SIG-M5 (cell line): ENCODE data around the gene GTF2IRD1.
"Not testable (repeated sequence)": the region's sequence is repeated elsewhere in the genome, so short reads cannot be mapped to it uniquely, and the experiment has no call there.

ENCODE experiments used
- DNase-seq: peaks from one replicate; lab custom pipeline; 2025; lab: John Stamatoyannopoulos, UW

GTF2IRD1 gene

GRCh38 chr7:74516214-74516613 is 62.5 kb downstream of the GTF2IRD1 start:
- DNase-seq: no peak

GRCh38 chr7:74518041-74518440 is 64.3 kb downstream of the GTF2IRD1 start:
- no peak for DNase-seq

GRCh38 chr7:74518654-74519053 is 64.9 kb downstream of the GTF2IRD1 start:
- no peak for DNase-seq

- DNase-seq: no peak
Observed at GRCh38 chr7:74519395-74519794, 65.7 kb downstream of the GTF2IRD1 start.

DNA sequence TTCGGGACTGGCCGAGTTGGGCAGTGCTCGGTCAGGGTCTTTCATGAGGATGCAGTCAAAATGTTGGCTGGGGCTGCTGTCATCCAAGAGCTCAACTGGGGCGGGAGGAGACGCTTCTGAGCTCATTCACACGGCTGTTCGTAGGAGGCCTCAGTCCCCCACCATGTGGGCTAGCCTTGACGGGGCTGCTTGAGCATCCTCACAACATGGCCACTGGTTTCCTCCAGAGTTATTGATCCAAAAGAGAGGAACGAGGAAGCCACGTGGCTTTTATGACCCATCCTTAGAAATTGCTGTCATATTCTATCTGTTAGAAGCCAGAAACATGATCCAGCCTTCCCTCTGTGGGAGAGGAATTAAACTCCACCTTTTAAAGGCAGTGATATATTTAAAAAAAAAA is 68.1 kb downstream of the GTF2IRD1 start:
- no peak for DNase-seq

DNA sequence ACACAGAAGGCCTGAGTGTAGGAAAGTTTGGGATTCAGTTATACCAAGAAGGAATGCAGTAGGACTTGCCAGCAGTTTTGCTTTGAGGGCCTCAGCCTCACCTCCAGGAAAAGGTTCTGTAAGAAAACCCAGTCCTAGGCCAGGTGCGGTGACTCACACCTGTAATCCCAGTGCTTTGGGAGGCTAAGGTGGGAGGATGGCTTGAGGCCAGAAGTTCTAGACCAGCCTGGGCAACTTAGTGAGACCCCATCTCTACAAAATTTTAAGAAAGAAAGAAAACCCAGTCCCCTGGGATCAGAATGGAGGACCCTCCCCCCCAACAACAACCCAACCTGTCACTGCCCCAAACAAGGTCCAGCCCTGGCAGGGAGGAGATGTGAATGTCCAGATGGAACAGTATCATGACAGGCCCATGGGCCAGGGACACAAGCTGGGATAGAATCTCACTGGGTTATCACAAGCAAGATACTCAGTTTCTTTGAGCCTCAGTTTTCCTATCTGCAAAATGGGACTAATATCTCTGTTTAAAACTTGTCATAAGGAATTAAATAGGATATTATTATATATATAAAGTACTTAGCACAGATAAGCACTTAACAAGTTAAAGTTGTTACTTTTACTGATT is 68.7 kb downstream of the GTF2IRD1 start:
- DNase-seq: no peak

- DNase-seq: no peak
Observed at GRCh38 chr7:74523015-74523414, 69.3 kb downstream of the GTF2IRD1 start.

DNA sequence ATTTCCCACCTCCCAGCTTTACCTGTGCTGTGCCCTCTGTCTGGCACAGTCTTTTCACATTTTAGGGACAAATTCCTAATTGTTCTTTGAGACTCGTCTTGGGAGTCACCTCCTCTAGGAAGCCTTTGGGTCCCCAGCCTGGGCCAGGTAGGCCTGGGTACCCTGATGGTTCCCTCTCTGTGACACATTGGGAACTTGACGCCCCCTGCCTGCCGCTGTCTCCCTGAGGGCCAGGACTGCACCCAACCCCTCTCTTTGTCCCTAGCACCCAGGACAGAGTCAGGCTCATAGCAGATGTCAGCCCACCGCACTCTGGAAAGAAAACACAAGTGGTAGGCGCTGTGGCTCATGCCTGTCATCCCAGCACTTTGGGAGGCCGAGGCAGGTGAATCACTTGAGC is 71.4 kb downstream of the GTF2IRD1 start:
- no peak for DNase-seq

DNA sequence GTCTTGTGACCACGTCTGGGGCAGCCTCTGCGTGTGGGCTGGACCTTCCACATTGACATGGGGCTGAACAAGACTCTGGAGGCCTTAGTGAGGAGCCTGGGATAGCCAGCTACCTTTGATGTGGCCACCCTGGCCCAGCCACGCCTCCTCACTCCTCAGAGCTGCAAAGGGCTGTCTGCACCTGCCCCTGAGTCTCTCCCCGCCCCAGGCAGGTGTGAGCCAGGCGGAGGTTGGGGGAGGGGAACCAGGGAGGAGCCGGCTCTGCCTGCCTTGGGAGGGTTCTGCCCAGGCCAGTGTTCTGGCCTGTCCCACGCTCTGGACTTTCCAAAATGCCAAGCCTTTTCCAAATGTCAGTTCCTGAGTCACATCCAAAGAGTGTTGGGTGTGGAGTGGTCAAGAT is 72.2 kb downstream of the GTF2IRD1 start:
- no peak for DNase-seq

DNA sequence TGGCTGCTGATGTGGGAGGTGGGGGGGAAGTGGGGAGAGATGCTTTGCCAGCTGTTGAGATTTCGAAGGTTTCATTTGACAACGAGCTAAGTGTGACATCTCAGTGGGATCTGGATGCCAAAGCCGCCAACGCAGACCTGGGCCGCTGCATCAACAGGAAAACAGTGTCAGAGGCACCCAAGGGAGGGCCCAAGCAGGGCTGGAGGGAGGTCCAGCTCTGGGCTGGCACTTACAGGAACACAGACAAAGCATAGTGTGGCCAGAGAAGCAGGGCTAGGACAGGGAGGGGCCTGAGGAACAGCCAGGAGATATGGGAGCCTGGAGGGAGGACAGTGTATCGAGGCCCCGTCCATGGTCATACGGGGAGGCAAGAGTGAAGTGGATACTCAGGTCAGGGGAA is 73.1 kb downstream of the GTF2IRD1 start:
- no peak for DNase-seq

GRCh38 chr7:74527842-74528241 is 74.1 kb downstream of the GTF2IRD1 start:
- no peak for DNase-seq

DNA sequence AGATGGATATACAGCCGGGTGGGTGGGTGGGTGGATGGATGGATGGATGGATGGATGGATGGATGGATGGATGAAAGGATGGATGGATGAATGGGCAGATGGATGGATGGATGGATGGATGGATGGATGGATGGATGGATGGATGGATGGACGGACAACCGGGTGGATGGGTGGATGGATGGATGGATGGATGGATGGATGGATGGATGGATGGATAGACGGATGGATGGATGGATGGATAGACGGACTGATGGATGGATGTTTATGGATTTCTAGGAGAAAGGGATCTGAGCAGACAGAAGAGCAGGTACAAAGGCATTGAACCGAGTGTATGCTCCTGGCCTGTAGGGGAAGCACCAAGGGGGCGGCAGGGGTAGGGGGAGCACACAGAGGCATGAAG is 75.1 kb downstream of the GTF2IRD1 start:
- not testable (repeated sequence) for DNase-seq

DNA sequence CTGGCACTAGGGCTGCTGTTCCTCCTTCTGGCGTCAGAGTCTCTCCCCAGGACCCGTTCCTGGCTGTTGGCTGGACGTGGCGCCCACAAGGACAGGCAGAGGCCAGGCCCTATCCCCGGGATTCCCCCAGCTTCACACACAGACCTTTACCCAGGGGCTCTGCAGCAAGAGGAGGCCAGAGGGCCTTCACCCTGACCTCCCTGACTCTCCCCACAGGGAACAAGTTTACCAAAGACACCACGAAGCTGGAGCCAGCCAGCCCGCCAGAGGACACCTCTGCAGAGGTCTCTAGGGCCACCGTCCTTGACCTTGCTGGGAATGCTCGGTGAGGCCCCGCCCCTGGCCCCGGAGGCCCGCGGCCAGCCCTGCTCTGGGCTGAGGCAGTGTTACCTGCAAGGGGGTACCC is 82.2 kb downstream of the GTF2IRD1 start:
- no peak for DNase-seq

- DNase-seq: not testable (repeated sequence)
Observed at GRCh38 chr7:74541937-74542336, 88.2 kb downstream of the GTF2IRD1 start.

DNA sequence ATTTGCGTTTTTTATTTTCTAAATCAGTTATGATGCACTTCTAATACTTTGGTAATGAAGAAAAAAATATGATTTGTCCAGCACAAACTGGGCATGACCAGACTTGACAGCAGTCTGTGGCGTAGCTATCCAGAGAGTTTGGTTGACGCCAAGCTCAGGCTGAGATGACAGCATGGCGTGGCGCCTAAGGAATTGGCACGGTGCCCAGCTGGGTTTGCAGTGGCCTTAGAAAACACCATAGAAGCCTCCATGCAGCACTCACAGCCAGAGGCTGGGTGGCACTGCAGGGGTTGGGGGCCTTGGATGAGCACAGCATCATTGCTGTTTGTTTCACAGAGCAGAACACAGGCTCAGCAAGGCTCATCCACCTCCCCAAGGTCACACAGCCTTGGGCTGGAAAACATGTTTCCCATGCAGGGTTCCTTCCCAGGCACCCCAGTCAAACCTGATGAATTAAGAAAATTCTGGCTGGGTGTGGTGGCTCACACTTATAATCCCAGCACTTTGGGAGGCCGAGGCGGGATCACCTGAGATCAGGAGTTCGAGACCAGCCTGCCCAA is 88.9 kb downstream of the GTF2IRD1 start:
- DNase-seq: no peak

- DNase-seq: no peak
Observed at GRCh38 chr7:74544706-74545469, 91.2 kb downstream of the GTF2IRD1 start.

- no peak for DNase-seq
Observed at GRCh38 chr7:74545921-74546320, 92.2 kb downstream of the GTF2IRD1 start.

DNA sequence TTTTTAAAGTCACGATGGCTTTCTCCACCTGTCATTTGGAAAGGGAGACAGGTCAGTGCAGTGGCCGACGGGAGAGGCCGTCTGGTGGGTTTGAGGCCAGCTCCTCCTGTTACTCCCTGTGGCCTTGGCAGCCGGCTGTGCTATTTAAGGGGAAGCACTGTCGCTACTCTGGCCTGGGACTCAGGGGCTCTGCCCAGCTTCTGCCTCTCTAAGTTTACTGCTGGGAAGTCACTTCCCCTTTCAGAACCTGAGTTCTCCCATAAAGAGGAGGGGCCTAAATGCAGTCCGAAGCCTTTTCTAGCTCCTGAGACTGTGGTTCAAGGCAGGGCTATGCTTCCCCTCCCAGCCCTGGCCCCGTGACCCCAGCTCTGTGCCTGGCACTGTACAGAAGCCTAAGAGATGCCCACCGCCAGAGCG is 99.9 kb downstream of the GTF2IRD1 start:
- peak; percentile 12 for DNase-seq

- DNase-seq: no peak
Observed at GRCh38 chr7:74554178-74554577, 100.5 kb downstream of the GTF2IRD1 start.

GRCh38 chr7:74560086-74560719 is 106.5 kb downstream of the GTF2IRD1 start:
- no peak for DNase-seq

DNA sequence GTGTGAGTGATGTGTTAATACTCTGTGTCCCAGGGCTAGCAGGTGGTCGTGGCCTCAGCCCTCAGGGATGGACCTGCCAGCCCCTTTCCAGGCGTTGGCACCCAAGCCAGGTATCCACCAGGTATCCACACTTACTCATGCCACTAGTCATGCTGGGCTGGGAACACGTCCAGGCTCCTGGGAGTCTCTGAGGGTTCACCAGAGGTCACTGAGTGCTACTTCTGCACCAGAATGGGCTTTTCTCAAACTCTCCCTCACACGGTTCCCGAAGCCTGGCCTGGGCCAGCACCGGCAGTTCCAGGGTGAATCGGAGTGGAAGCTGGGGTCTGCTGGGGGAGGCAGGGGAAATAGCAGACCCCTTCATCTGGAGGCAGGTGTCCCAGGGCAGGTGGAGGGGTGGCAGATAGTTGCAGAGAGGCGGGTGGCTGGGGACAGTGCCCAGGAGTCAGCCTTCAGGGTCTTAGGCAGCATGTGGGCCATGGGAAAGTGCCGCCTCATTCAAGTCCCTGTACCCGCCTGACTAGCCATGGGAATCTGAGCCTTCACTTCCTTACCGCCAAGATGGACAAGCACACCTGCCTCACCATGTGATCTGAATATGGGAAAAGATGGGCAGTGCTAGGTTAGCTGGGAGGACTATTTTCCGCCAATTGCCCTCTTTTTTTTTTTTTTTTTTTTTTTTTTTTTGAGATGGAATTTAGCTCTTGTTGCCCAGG is 108.3 kb downstream of the GTF2IRD1 start:
- DNase-seq: no peak

DNA sequence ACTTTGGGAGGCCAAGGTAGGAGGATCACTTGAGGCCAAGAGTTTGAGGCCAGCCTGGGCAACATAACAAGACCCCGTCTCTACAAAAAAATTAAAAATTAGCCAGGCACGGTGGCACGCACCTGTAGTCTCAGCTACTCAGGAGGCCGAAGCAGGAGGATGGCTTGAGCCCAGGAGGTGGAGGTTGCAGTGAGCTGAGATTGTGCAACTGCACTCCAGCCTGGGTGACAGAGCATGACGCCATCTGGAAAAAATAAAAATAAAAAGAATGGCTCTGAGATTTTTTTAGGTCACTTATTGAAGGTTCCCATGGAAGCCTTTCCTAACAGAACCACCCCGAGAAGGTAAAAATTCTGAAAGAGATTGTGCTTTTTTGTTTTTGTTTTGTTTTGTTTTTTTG is 109.9 kb downstream of the GTF2IRD1 start:
- DNase-seq: not testable (repeated sequence)
